Measurements from ENCODE around the gene DPEP1. TPM values are rescaled to one million over a fixed set of nuclear protein-coding genes. Genes with fewer than 3 reads are reported as not detected.
"Not testable (repeated sequence)": the region's sequence is repeated elsewhere in the genome, so short reads cannot be mapped to it uniquely, and the experiment has no call there.

The DPEP1 gene
- total and polyA plus RNA-seq, 10 donors, result 0.33 to 39.5 (median 2.0) TPM

- Histone ChIP-seq H3K36me3 (no peaks in the 10 kb centered on the region), H3K27me3 (replicated peaks in 1 of 7) (no peaks in the 10 kb centered on the region), H3K27ac (no peak overlapping the region), H3K9me3 (no peaks in the 10 kb centered on the region), H3K4me1 (peaks cover 0 to 18% (median 8%) of the 10 kb centered on the region in 6 donors), H3K4me3 (no peak overlapping the region)
- DNase-seq, result no peak
- 70 to 84% (median 79%) methylated on average over 6 to 7 of the region's 7 CpGs for WGBS, 5 donors
- no peak for TF ChIP-seq CTCF (IDR thresholded peaks at IDR 0.05 in 8 of 11, conservative IDR thresholded peaks at IDR 0.05 in 3 of 11)
- no peak for TF ChIP-seq POLR2AphosphoS5 (IDR thresholded peaks at IDR 0.05)
- TF ChIP-seq POLR2A (IDR thresholded peaks at IDR 0.05), result no peak
- intact Hi-C loops (cut with DNase I; ENCODE audit: low total_unique reads), result no loop called here
Observed at GRCh38 chr16:89586218-89586617, 27.2 kb upstream of the DPEP1 start.

DNA sequence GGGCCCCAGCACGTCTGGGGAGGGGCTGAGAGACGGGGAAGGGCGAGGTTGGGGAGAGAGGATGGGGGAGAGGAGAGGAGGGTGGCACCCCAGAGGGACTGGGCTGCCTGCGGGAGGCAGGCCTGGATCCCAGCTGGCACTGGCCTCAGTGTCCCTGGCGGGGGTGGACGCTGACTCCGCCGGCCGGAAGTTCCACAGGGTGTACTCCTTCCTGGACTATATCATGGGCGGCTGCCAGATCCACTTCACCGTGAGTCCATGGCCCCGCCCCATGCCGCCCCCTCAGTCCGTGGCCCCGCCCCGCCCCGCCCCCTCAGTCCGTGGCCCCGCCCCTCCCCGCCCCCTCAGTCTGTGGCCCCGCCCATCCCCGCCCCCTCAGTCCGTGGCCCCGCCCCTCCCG lies 26.6 kb upstream of the DPEP1 start:
- intact Hi-C loops (cut with DNase I; ENCODE audit: low total_unique reads), result no loop called here
- H3K4me3 ChIP-seq, result no peak overlapping the region
- peaks cover 0 to 18% (median 7%) of the 10 kb centered on the region in 6 donors for H3K4me1 ChIP-seq
- no peaks in the 10 kb centered on the region for H3K36me3 ChIP-seq
- H3K9me3 ChIP-seq, result no peaks in the 10 kb centered on the region
- 74 to 93% (median 78%) methylated on average over 3 to 22 of the region's 25 CpGs for WGBS, 5 donors
- no peak for DNase-seq
- TF ChIP-seq POLR2A (IDR thresholded peaks at IDR 0.05), result no peak
- no peak for TF ChIP-seq CTCF (IDR thresholded peaks at IDR 0.05 in 8 of 11, conservative IDR thresholded peaks at IDR 0.05 in 3 of 11)
- no peak for TF ChIP-seq POLR2AphosphoS5 (IDR thresholded peaks at IDR 0.05)
- H3K27me3 ChIP-seq (replicated peaks in 1 of 7), result no peaks in the 10 kb centered on the region
- no peak overlapping the region for H3K27ac ChIP-seq

- H3K36me3 ChIP-seq; H3K27ac ChIP-seq; DNase-seq; H3K9me3 ChIP-seq; H3K4me3 ChIP-seq; intact Hi-C loops (cut with DNase I; ENCODE audit: low total_unique reads); H3K27me3 ChIP-seq (replicated peaks in 1 of 7): not testable (repeated sequence)
- peaks cover 0 to 13% (median under 1%) of the 10 kb centered on the region in 6 donors for H3K4me1 ChIP-seq
- 95 to 99% (median 98%) methylated on average over 9 to 26 of the region's 36 CpGs for WGBS, 5 donors
Observed at GRCh38 chr16:89587676-89588075, 25.8 kb upstream of the DPEP1 start.

GRCh38 chr16:89588413-89589109 lies 24.9 kb upstream of the DPEP1 start:
- intact Hi-C loops (cut with DNase I; ENCODE audit: low total_unique reads), result no loop called here
- Histone ChIP-seq H3K4me1 (peaks cover 0 to 11% (median 0%) of the 10 kb centered on the region in 6 donors), H3K9me3 (no peaks in the 10 kb centered on the region), H3K4me3 (no peak overlapping the region), H3K27ac (no peak overlapping the region), H3K36me3 (no peaks in the 10 kb centered on the region), H3K27me3 (replicated peaks in 1 of 7) (no peaks in the 10 kb centered on the region)
- WGBS, 5 donors, result 92 to 98% (median 95%) methylated on average over 23 to 26 of the region's 26 CpGs
- DNase-seq, result no peak
- no peak for TF ChIP-seq POLR2AphosphoS5 (IDR thresholded peaks at IDR 0.05)
- no peak for TF ChIP-seq POLR2A (IDR thresholded peaks at IDR 0.05)
- TF ChIP-seq CTCF (IDR thresholded peaks at IDR 0.05 in 8 of 11, conservative IDR thresholded peaks at IDR 0.05 in 3 of 11), result no peak

All from spleen (tissue), 11 donors.